Neuronal stem cell (in vitro differentiated cells): ENCODE measurements around the gene SYCP2.

ENCODE experiments used
- DNase-seq: peaks from one replicate; pipeline ENCODE4 v3.0.0-alpha.2; 2013; ENCODE audit warnings: low spot score
- H2AFZ ChIP-seq: one replicate; pipeline ENCODE4 v1.6.1; 2013; ENCODE audit warnings: mild to moderate bottlenecking, low read length, inconsistent platforms
- H2AK5ac ChIP-seq: 2 replicates; pipeline ENCODE4 v1.6.1; 2013; ENCODE audit warnings: low read depth, mild to moderate bottlenecking, inconsistent platforms, low read length, moderate library complexity, mixed read lengths
- H2BK120ac ChIP-seq: 2 replicates; pipeline ENCODE4 v1.6.1; 2013; ENCODE audit warnings: low read depth, mild to moderate bottlenecking, inconsistent platforms, low read length, moderate library complexity, mixed read lengths
- H2BK12ac ChIP-seq: one replicate; pipeline ENCODE4 v1.6.1; 2013; ENCODE audit warnings: low read length, inconsistent platforms
- H2BK15ac ChIP-seq: 2 replicates; pipeline ENCODE4 v1.6.1; 2013; ENCODE audit warnings: mild to moderate bottlenecking, low read length, inconsistent platforms, mixed read lengths
- H2BK5ac ChIP-seq: one replicate; pipeline ENCODE4 v1.6.1; 2013; ENCODE audit warnings: inconsistent platforms, mild to moderate bottlenecking, low read length, moderate library complexity
- H3K14ac ChIP-seq: one replicate; pipeline ENCODE4 v1.6.1; 2013; ENCODE audit warnings: low read length, inconsistent platforms
- H3K18ac ChIP-seq: 2 replicates; pipeline ENCODE4 v1.6.1; 2013; ENCODE audit warnings: low read length, inconsistent platforms
- H3K23ac ChIP-seq: 2 replicates; pipeline ENCODE4 v1.6.1; 2013; ENCODE audit warnings: low read depth, mild to moderate bottlenecking, mixed read lengths, low read length, inconsistent platforms; ENCODE audit not compliant: poor library complexity
- H3K27ac ChIP-seq: replicated peaks from 3 replicates; pipeline ENCODE4 v1.5.1; 2013; ENCODE audit warnings: low read length, inconsistent platforms
- H3K27me3 ChIP-seq, 3 experiments: 2 replicates each; pipeline ENCODE4 v1.6.1; 2013; ENCODE audit warnings: low read length in 3 of 3, mild to moderate bottlenecking in 2 of 3, inconsistent platforms in 1 of 3, low read depth in 1 of 3, mixed read lengths in 1 of 3, moderate library complexity in 1 of 3; ENCODE audit not compliant: control insufficient read depth in 3 of 3, insufficient read depth in 3 of 3
- H3K36me3 ChIP-seq, 2 donors: replicated peaks in 1 of 2; 2 replicates each; pipeline ENCODE4 v1.6.1; 2013; ENCODE audit warnings: low read length in 2 of 2; ENCODE audit not compliant: control insufficient read depth in 2 of 2, insufficient read depth in 2 of 2
- H3K4ac ChIP-seq: 2 replicates; pipeline ENCODE4 v1.6.1; 2013; ENCODE audit warnings: inconsistent platforms, mild to moderate bottlenecking, low read length, moderate library complexity
- H3K4me1 ChIP-seq, 2 donors: 1 replicate in 1 of 2; 2 replicates in 1 of 2; pipeline ENCODE4 v1.6.1; 2013; ENCODE audit warnings: low read length in 2 of 2, low read depth in 1 of 2; ENCODE audit not compliant: control insufficient read depth in 2 of 2, insufficient read depth in 1 of 2
- H3K4me2 ChIP-seq: one replicate; pipeline ENCODE4 v1.6.1; 2013; ENCODE audit warnings: mild to moderate bottlenecking, low read length, inconsistent platforms; ENCODE audit not compliant: insufficient read depth, poor library complexity, severe bottlenecking
- H3K4me3 ChIP-seq, 2 donors: 2 replicates each; pipeline ENCODE4 v1.5.1; 2013; ENCODE audit warnings: low read length in 2 of 2, mild to moderate bottlenecking in 2 of 2, inconsistent platforms in 1 of 2, moderate library complexity in 1 of 2
- H3K79me1 ChIP-seq: one replicate; pipeline ENCODE4 v1.6.1; 2013; ENCODE audit warnings: low read depth, mild to moderate bottlenecking, inconsistent platforms, low read length, moderate library complexity
- H3K9ac ChIP-seq: one replicate; pipeline ENCODE4 v1.6.1; 2013; ENCODE audit warnings: mild to moderate bottlenecking, low read depth, low read length, inconsistent platforms; ENCODE audit not compliant: poor library complexity
- H3K9me3 ChIP-seq, 2 donors: replicated peaks in 1 of 2; 2 replicates each; pipeline versions ENCODE3 to v1.6.1; 2013; ENCODE audit warnings: low read length in 2 of 2, mild to moderate bottlenecking in 2 of 2, inconsistent platforms in 1 of 2, low read depth in 1 of 2, mixed read lengths in 1 of 2, moderate library complexity in 1 of 2; ENCODE audit not compliant: control insufficient read depth in 2 of 2, insufficient read depth in 1 of 2
- H4K8ac ChIP-seq: one replicate; pipeline ENCODE4 v1.6.1; 2013; ENCODE audit warnings: low read depth, mild to moderate bottlenecking, inconsistent platforms, low read length, moderate library complexity
- H4K91ac ChIP-seq: one replicate; pipeline ENCODE4 v1.6.1; 2013; ENCODE audit warnings: low read length, low read depth, mild to moderate bottlenecking, inconsistent platforms; ENCODE audit not compliant: poor library complexity
- WGBS, 2 donors: extraction: QIAGEN DNeasy Blood & Tissue Kit; methylation state at CpG; one replicate each; pipeline ENCODE4 v1.1.7; 2013; ENCODE audit warnings: missing lambda C conversion rate in 2 of 2, mixed read lengths in 1 of 2; ENCODE audit not compliant: insufficient read length in 2 of 2, insufficient replicate concordance in 1 of 2; ENCODE audit errors: extremely low coverage in 2 of 2; 5-methylcytosine and 5-hydroxymethylcytosine counted together

The SYCP2 gene

DNA sequence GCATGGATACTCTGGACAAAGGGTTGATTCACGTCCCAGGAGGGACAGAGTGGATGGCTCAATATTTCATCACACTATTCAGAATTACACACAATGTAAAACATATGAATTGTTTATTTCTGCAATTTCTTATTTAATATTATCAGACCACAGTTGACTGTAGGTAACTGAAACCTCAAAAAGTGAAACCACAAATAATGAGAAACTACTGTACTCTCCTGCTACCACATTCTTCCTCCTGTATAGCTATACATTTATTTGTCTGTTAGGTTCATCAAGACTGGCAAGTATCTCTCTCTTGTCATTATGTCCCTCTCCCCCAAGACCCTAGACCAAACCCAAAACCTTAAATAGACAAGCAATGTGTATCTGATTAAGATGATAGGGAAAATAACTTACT lies 60.0 kb downstream of the SYCP2 start:
- H4K8ac ChIP-seq = no peak overlapping the region
- no peak overlapping the region for H4K91ac ChIP-seq
- no peak overlapping the region for H3K23ac ChIP-seq
- no peak overlapping the region for H2BK15ac ChIP-seq
- no peak overlapping the region for H2AFZ ChIP-seq
- H3K4me2 ChIP-seq = no peak overlapping the region
- H3K79me1 ChIP-seq = no peaks in the 10 kb centered on the region
- no CpG with 5 or more reads among the region's 1 CpG for WGBS, 2 donors
- no peaks in the 10 kb centered on the region for H3K4me1 ChIP-seq
- peaks cover 0 to 3% (median 0%) of the 10 kb centered on the region in 3 experiments for H3K27me3 ChIP-seq
- H3K14ac ChIP-seq = no peak overlapping the region
- H3K27ac ChIP-seq = no peak overlapping the region
- H3K9me3 ChIP-seq = no peaks in the 10 kb centered on the region
- H3K4ac ChIP-seq = no peak overlapping the region
- no peak for DNase-seq
- no peak overlapping the region for H3K4me3 ChIP-seq
- H3K18ac ChIP-seq = no peak overlapping the region
- H2AK5ac ChIP-seq = no peak overlapping the region
- no peak overlapping the region for H2BK120ac ChIP-seq
- no peaks in the 10 kb centered on the region for H3K36me3 ChIP-seq
- no peak overlapping the region for H2BK12ac ChIP-seq
- H3K9ac ChIP-seq = no peak overlapping the region
- no peak overlapping the region for H2BK5ac ChIP-seq

DNA sequence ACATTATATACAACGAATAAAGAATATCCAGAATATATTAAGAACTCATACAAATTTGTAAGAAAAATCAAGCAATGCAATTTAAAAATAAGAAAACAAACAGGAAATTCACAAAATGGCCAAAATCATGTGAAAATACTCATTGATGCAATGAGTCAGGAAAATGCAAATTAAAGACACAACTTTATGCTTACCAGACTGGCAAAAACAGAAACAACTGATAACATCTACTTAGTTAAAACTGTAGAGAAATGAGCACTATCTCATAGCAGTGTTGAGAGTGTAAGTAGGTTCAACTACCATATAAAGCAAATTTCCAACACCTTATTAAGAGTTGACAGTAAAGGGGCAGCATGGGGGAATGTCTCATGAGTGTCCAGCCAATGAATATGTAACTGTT lies 62.3 kb downstream of the SYCP2 start:
- Histone ChIP-seq H3K79me1 (no peaks in the 10 kb centered on the region), H4K8ac (no peak overlapping the region), H3K4me2 (no peak overlapping the region), H3K27me3 (peaks cover 0 to 10% (median 0%) of the 10 kb centered on the region in 3 experiments), H3K36me3 (no peaks in the 10 kb centered on the region), H3K27ac (no peak overlapping the region), H3K4ac (no peak overlapping the region), H3K14ac (no peak overlapping the region), H2AFZ (no peak overlapping the region), H2BK120ac (no peak overlapping the region), H3K4me3 (no peak overlapping the region), H3K4me1 (no peaks in the 10 kb centered on the region), H2BK5ac (no peak overlapping the region), H3K9me3 (no peaks in the 10 kb centered on the region), H2BK15ac (no peak overlapping the region), H2BK12ac (no peak overlapping the region), H4K91ac (no peak overlapping the region), H3K18ac (no peak overlapping the region), H2AK5ac (no peak overlapping the region), H3K9ac (no peak overlapping the region), H3K23ac (no peak overlapping the region)
- WGBS, 2 donors = no CpG with 5 or more reads among the region's 1 CpG
- DNase-seq = no peak

GRCh38 chr20:59866338-59866737 lies 67.1 kb downstream of the SYCP2 start:
- no peak overlapping the region for H4K8ac ChIP-seq
- no peak overlapping the region for H2BK12ac ChIP-seq
- peaks cover 0 to 19% (median 0%) of the 10 kb centered on the region in 3 experiments for H3K27me3 ChIP-seq
- no peaks in the 10 kb centered on the region for H3K79me1 ChIP-seq
- H3K9ac ChIP-seq = no peak overlapping the region
- H2AK5ac ChIP-seq = no peak overlapping the region
- no peaks in the 10 kb centered on the region for H3K4me1 ChIP-seq
- H3K27ac ChIP-seq = no peak overlapping the region
- no peak overlapping the region for H2BK15ac ChIP-seq
- H2BK5ac ChIP-seq = no peak overlapping the region
- H2BK120ac ChIP-seq = no peak overlapping the region
- H3K4ac ChIP-seq = no peak overlapping the region
- H3K4me3 ChIP-seq = no peak overlapping the region
- no peak for DNase-seq
- H3K23ac ChIP-seq = no peak overlapping the region
- no peaks in the 10 kb centered on the region for H3K36me3 ChIP-seq
- no peak overlapping the region for H3K4me2 ChIP-seq
- no peak overlapping the region for H3K14ac ChIP-seq
- WGBS, 2 donors = no CpG with 5 or more reads among the region's 3 CpGs
- H2AFZ ChIP-seq = no peak overlapping the region
- no peak overlapping the region for H4K91ac ChIP-seq
- no peak overlapping the region for H3K18ac ChIP-seq
- H3K9me3 ChIP-seq = no peaks in the 10 kb centered on the region

GRCh38 chr20:59864726-59865125 lies 68.7 kb downstream of the SYCP2 start:
- Histone ChIP-seq H2BK120ac (no peak overlapping the region), H2BK12ac (no peak overlapping the region), H3K14ac (no peak overlapping the region), H3K27ac (no peak overlapping the region), H4K8ac (no peak overlapping the region), H3K9me3 (no peaks in the 10 kb centered on the region), H3K18ac (no peak overlapping the region), H3K79me1 (no peaks in the 10 kb centered on the region), H3K36me3 (no peaks in the 10 kb centered on the region), H3K4ac (no peak overlapping the region), H2AK5ac (no peak overlapping the region), H2BK5ac (no peak overlapping the region), H2AFZ (no peak overlapping the region), H3K9ac (no peak overlapping the region), H3K4me1 (no peaks in the 10 kb centered on the region), H4K91ac (no peak overlapping the region), H2BK15ac (no peak overlapping the region), H3K23ac (no peak overlapping the region), H3K27me3 (peaks cover 0 to 17% (median 0%) of the 10 kb centered on the region in 3 experiments), H3K4me3 (no peak overlapping the region), H3K4me2 (no peak overlapping the region)
- no CpG with 5 or more reads among the region's 1 CpG for WGBS, 2 donors
- DNase-seq = no peak
